Measurements from ENCODE around the gene HMGCR.
"Not testable (repeated sequence)": the region's sequence is repeated elsewhere in the genome, so short reads cannot be mapped to it uniquely, and the experiment has no call there.

Gene HMGCR

GRCh38 chr5:75336615-75337336 is at the start of gene HMGCR:
Gene HMGCR (plus strand): TSS chr5:75337220. CDS start chr5:75342606, 5,386 bp downstream.
- peak; percentile 97 for DNase-seq

GRCh38 chr5:75291844-75292243 is 45.2 kb upstream of the HMGCR start:
- not testable (repeated sequence) for DNase-seq

DNA sequence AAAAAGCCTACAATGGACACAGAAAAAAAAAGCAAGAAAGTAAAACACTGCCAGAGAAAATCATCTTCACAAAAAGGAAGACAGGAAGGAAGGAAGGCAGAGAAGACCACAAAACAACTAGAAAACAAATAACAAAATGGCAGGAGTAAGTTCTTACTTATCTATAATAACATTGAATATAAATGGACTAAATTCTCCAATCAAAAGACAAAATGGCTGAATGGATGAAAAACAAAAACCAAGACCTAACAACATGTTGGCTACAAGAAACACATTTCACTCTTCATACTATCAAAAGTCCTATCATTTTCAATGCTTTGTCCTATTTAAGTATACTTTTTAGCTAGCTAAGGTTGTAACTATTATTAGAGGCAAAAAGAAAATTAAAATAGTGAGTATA is 36.9 kb upstream of the HMGCR start:
- no peak for DNase-seq

DNA sequence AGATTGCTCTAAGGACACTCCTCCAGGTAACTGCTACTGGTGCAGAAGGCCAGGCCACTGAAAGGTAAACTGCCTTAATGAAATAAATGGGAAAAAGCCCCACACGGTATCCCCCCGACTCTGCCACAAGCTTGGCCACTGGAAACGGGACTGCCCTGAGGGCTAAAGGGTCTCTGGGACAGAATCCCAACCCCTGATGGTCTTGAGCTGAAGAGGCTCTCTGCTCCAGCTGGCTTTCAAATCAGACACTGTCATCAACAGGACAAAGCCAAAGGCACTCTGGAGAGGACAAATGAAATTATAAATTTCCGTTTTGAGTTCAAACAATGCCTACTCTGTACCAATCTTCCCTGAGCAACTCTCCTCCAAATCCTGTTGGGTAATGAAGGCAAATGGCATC is 33.6 kb upstream of the HMGCR start:
- DNase-seq = no peak

- not testable (repeated sequence) for DNase-seq
Measured at GRCh38 chr5:75304486-75304885, 32.5 kb upstream of the HMGCR start.

- DNase-seq = no peak
Measured at GRCh38 chr5:75306746-75307145, 30.3 kb upstream of the HMGCR start.

DNA sequence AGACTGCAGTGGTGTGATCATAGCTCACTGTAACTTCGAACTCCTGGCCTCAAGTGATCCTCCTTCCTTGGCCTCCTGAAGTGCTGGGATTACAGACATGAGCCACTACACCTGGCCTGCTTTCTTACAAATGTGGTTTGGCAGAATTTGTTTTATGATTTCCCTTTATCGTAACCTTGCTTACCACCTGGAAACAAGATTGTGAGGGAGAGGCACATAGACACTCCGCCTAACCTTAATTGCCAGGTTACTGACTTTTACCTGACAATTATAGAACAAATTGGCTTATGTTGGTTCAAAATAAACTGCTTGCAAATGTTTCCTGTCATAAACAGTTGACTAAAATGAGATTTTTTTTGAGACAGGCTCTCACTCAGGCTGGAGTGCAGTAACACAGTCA is 26.8 kb upstream of the HMGCR start:
- no peak for DNase-seq

- DNase-seq = not testable (repeated sequence)
Measured at GRCh38 chr5:75319148-75319547, 17.9 kb upstream of the HMGCR start.

DNA sequence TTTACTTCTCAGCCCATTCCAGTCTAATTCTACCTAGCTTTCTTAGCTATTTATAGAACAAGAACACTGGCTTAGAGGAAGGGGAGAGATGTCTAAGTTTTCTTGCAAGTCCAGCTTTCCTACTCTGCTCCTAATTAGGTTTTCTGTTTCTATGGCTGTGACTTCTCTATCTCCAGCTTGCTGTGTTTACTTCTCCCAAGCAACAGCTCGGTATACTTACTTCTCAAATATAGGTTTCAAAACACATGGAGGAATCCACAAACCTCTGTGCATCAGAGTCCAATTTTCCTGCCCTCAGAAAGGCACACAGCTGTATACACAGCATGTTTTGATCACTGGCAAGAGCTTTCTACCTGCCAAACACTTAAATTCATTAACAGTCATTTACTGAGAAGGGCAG is 17.4 kb upstream of the HMGCR start:
- no peak for DNase-seq

- no peak for DNase-seq
Measured at GRCh38 chr5:75320371-75320770, 16.6 kb upstream of the HMGCR start.

DNA sequence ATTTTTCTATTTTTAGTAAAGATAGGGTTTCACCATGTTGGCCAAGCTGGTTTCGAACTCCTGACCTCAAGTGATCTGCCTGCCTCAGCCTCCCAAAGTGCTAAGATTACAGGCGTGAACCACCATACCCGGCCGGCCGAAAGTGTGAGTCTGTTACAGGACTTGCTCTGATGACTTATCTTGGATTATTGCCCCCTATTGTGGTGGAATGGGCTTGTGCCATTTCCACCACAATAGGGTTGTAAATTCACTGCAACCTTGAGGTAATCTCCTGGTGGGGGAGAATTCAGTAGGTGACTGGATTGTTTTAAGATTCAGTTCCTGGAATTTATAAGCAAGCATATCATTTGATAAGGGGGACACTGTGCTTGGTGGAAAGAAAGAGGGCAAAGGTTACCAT is 15.0 kb upstream of the HMGCR start:
- DNase-seq = no peak

GRCh38 chr5:75324791-75325190 is 12.2 kb upstream of the HMGCR start:
- DNase-seq = no peak

DNA sequence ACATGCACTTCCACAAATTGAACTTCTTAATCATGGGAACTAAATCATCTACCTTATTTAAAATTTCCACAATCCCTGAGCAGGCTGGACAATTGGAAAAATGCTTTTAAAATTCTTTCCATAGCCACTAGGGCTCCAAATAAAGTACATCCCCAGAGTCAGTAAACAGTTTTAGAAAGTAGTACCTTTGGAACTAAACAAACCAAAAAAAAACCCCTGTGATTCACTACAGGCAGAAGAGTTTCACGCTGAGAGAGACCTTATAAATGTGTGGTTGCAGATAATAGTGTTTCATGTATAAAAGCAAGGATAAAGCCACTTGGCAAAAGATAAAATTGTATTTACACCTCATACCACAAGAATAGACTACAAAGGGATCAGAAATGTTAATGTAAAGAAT is 11.8 kb upstream of the HMGCR start:
- DNase-seq = no peak

- no peak for DNase-seq
Measured at GRCh38 chr5:75330404-75330803, 6.6 kb upstream of the HMGCR start.

GRCh38 chr5:75331095-75332090 is 5.6 kb upstream of the HMGCR start:
- DNase-seq = peak; percentile 30 to 44

GRCh38 chr5:75333759-75334158 is 3.3 kb upstream of the HMGCR start:
- DNase-seq = not testable (repeated sequence)

- not testable (repeated sequence) for DNase-seq
Measured at GRCh38 chr5:75334413-75334812, 2.6 kb upstream of the HMGCR start.

GRCh38 chr5:75335486-75335885 is 1.5 kb upstream of the HMGCR start:
- DNase-seq = no peak

GRCh38 chr5:75335952-75336614 is 937 bp upstream of the HMGCR start:
- peak; percentile 63 to 79 for DNase-seq

DNA sequence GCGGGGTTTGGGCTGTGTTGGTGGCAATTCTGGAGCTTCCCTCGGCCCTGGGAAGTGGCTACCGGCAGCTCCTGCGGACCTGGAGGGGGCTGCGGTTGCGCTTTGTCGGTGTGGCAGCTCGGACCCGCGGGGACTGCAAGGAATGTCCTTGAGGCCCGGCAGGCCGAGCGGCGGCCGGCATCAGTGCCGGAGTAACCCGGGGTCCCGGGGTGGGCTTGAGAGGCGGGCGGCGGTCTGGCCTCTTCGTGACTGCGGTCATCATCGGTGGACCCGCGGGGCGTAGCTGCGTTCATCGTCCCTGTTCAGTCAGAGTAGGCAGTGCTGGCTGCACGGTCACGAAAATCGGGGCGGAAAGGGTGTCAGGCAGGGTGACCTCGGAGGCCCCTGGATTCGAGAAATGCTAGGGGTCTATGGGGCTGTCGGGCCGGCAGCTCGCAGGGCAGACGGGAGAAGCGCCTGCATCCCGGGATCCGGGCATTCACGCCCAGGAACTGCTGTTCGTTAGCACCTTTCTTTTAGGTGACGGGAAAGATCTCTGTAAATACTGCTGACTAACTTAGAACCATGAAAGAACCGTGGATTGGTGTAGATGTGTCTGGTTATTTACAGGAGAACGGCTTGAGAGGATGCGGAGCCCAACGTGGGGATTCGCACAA is 474 bp downstream of the HMGCR start:
- DNase-seq = peak in 1 of 2 experiments; percentile 47

- DNase-seq = no peak
Measured at GRCh38 chr5:75338408-75338807, 1.4 kb downstream of the HMGCR start.

GRCh38 chr5:75340714-75341478 is 3.9 kb downstream of the HMGCR start:
- DNase-seq = no peak
